Femur (tissue), 1 donor: Measurements from ENCODE around the gene ERC1.
"Not testable (repeated sequence)": the region's sequence is repeated elsewhere in the genome, so short reads cannot be mapped to it uniquely, and the experiment has no call there.

Source experiments
- DNase-seq: peaks from one replicate; pipeline ENCODE4 v3.0.0-alpha.2; 2017

Gene ERC1

GRCh38 chr12:1131811-1132224 lies 140.8 kb downstream of the ERC1 start:
- peak; percentile 20 for DNase-seq

- DNase-seq: no peak
Observed at GRCh38 chr12:1132311-1132710, 141.3 kb downstream of the ERC1 start.

- no peak for DNase-seq
Observed at GRCh38 chr12:1138691-1139090, 147.7 kb downstream of the ERC1 start.

- not testable (repeated sequence) for DNase-seq
Observed at GRCh38 chr12:1146758-1147157, 155.7 kb downstream of the ERC1 start.

GRCh38 chr12:1147821-1148220 lies 156.8 kb downstream of the ERC1 start:
- DNase-seq: no peak

GRCh38 chr12:1157046-1157445 lies 166.0 kb downstream of the ERC1 start:
- no peak for DNase-seq

GRCh38 chr12:1161197-1161596 lies 170.2 kb downstream of the ERC1 start:
- DNase-seq: no peak

- DNase-seq: no peak
Observed at GRCh38 chr12:1162081-1162760, 171.2 kb downstream of the ERC1 start.

- no peak for DNase-seq
Observed at GRCh38 chr12:1167784-1168183, 176.8 kb downstream of the ERC1 start.

- no peak for DNase-seq
Observed at GRCh38 chr12:1170411-1170810, 179.4 kb downstream of the ERC1 start.

GRCh38 chr12:1171657-1172408 lies 180.8 kb downstream of the ERC1 start:
- no peak for DNase-seq

- DNase-seq: peak; percentile 43
Observed at GRCh38 chr12:1173781-1174617, 183.0 kb downstream of the ERC1 start.

GRCh38 chr12:1174659-1175058 lies 183.6 kb downstream of the ERC1 start:
- no peak for DNase-seq

- DNase-seq: no peak
Observed at GRCh38 chr12:1176191-1176590, 185.2 kb downstream of the ERC1 start.

- DNase-seq: no peak
Observed at GRCh38 chr12:1179128-1179527, 188.1 kb downstream of the ERC1 start.

GRCh38 chr12:1182069-1182468 lies 191.0 kb downstream of the ERC1 start:
- DNase-seq: no peak

GRCh38 chr12:1184402-1184801 lies 193.4 kb downstream of the ERC1 start:
- DNase-seq: no peak

GRCh38 chr12:1185460-1186182 lies 194.6 kb downstream of the ERC1 start:
- no peak for DNase-seq

- DNase-seq: no peak
Observed at GRCh38 chr12:1186298-1186697, 195.3 kb downstream of the ERC1 start.

- no peak for DNase-seq
Observed at GRCh38 chr12:1188016-1188415, 197.0 kb downstream of the ERC1 start.

- DNase-seq: no peak
Observed at GRCh38 chr12:1189163-1189562, 198.1 kb downstream of the ERC1 start.

GRCh38 chr12:1195513-1195912 lies 204.5 kb downstream of the ERC1 start:
- DNase-seq: no peak
